Activated T-helper 1 cell treated with anti-CD3 and anti-CD28 coated beads, Interleukin-12 subunit alpha, Interleukin-12 subunit beta, Interleukin-2, Interleukin-4 antibody, amounts not matched to agents 30 ng/mL and 10 ng/mL and 1 ng/mL, durations not matched to agents 14 hours and 24 hours and 36 hours (primary cell): ENCODE results near the gene GPX6. TPM values are rescaled to one million over a fixed set of nuclear protein-coding genes. Genes with fewer than 3 reads are reported as not detected.
"Not testable (repeated sequence)": the region's sequence is repeated elsewhere in the genome, so short reads cannot be mapped to it uniquely, and the experiment has no call there.

Experiments used
- DNase-seq: peaks from one replicate; pipeline ENCODE4 v3.0.0; 2021; ENCODE audit warnings: low spot score
- H3K27ac Mint-ChIP-seq: one replicate; pipeline ENCODE4 v1.8.0; 2021; ENCODE audit warnings: mild to moderate bottlenecking, mixed read lengths
- H3K27me3 Mint-ChIP-seq: one replicate; pipeline ENCODE4 v1.8.0; 2022; ENCODE audit warnings: mild to moderate bottlenecking, moderate library complexity, mixed read lengths; ENCODE audit not compliant: insufficient read depth
- H3K36me3 Mint-ChIP-seq: one replicate; pipeline ENCODE4 v1.8.0; 2021; ENCODE audit warnings: low read depth, mixed read lengths
- H3K4me1 Mint-ChIP-seq: one replicate; pipeline ENCODE4 v1.8.0; 2021; ENCODE audit warnings: low read depth, mixed read lengths
- H3K4me3 Mint-ChIP-seq: one replicate; pipeline ENCODE4 v1.8.0; 2021; ENCODE audit warnings: mild to moderate bottlenecking, moderate library complexity, mixed read lengths
- H3K9me3 Mint-ChIP-seq: one replicate; pipeline ENCODE4 v1.8.0; 2021; ENCODE audit warnings: mixed read lengths
- intact Hi-C: fragments of 100-400 bp; cut with micrococcal nuclease; formaldehyde crosslinking; loops from one replicate; pipeline ENCODE4 v1.15.1; 2024
- total RNA-seq: library from RNA; stranded (reverse); gene quantifications from 2 replicates; pipeline ENCODE4 v1.2.3, GENCODE V29; 2022

The GPX6 gene
- total RNA-seq = not detected in 2 replicates

GRCh38 chr6:28515676-28516075 lies at the start of gene GPX6:
Gene GPX6 (minus strand): TSS chr6:28515793. CDS start chr6:28515743, 50 bp downstream.
- DNase-seq = no peak
- Mint-ChIP-seq H3K4me3 (no peak within 1 kb of the TSS), H3K36me3 (no peaks in the 10 kb centered on the region), H3K27me3 (peaks cover 12% of the 10 kb centered on the region), H3K9me3 (no peaks in the 10 kb centered on the region), H3K4me1 (no peaks in the 10 kb centered on the region), H3K27ac (no peak within 1 kb of the TSS)
- intact Hi-C loops = no loop called here

GRCh38 chr6:28563430-28564095 lies 48.0 kb upstream of the GPX6 start:
- no peaks in the 10 kb centered on the region for H3K9me3 Mint-ChIP-seq
- H3K36me3 Mint-ChIP-seq = no peaks in the 10 kb centered on the region
- no peaks in the 10 kb centered on the region for H3K4me1 Mint-ChIP-seq
- intact Hi-C loops = no loop called here
- H3K4me3 Mint-ChIP-seq = no peak overlapping the region
- DNase-seq = no peak
- no peak overlapping the region for H3K27ac Mint-ChIP-seq
- H3K27me3 Mint-ChIP-seq = peaks cover 33% of the 10 kb centered on the region

GRCh38 chr6:28558629-28559028 lies 43.0 kb upstream of the GPX6 start:
- no peak overlapping the region for H3K27ac Mint-ChIP-seq
- no peak overlapping the region for H3K4me3 Mint-ChIP-seq
- H3K27me3 Mint-ChIP-seq = peaks cover 37% of the 10 kb centered on the region
- DNase-seq = no peak
- H3K9me3 Mint-ChIP-seq = no peaks in the 10 kb centered on the region
- H3K36me3 Mint-ChIP-seq = no peaks in the 10 kb centered on the region
- intact Hi-C loops = no loop called here
- peaks cover 6% of the 10 kb centered on the region for H3K4me1 Mint-ChIP-seq

GRCh38 chr6:28555136-28555535 lies 39.5 kb upstream of the GPX6 start:
- no peak for DNase-seq
- Mint-ChIP-seq H3K4me1 (peaks cover 6% of the 10 kb centered on the region), H3K27ac (no peak overlapping the region), H3K27me3 (peaks cover 41% of the 10 kb centered on the region), H3K9me3 (no peaks in the 10 kb centered on the region), H3K4me3 (no peak overlapping the region), H3K36me3 (no peaks in the 10 kb centered on the region)
- intact Hi-C loops = no loop called here

- intact Hi-C loops = no loop called here
- Mint-ChIP-seq H3K27me3 (peaks cover 38% of the 10 kb centered on the region), H3K27ac (no peak overlapping the region), H3K9me3 (no peaks in the 10 kb centered on the region), H3K4me3 (no peak overlapping the region), H3K4me1 (peaks cover 6% of the 10 kb centered on the region), H3K36me3 (no peaks in the 10 kb centered on the region)
- no peak for DNase-seq
These were observed 38.6 kb upstream of the GPX6 start for GRCh38 chr6:28553986-28554881.

GRCh38 chr6:28553384-28553985 lies 37.9 kb upstream of the GPX6 start:
- intact Hi-C loops = no loop called here
- peaks cover 6% of the 10 kb centered on the region for H3K4me1 Mint-ChIP-seq
- no peaks in the 10 kb centered on the region for H3K9me3 Mint-ChIP-seq
- H3K4me3 Mint-ChIP-seq = no peak overlapping the region
- no peaks in the 10 kb centered on the region for H3K36me3 Mint-ChIP-seq
- H3K27me3 Mint-ChIP-seq = peaks cover 39% of the 10 kb centered on the region
- DNase-seq = no peak
- peak overlapping the region; percentile 2 for H3K27ac Mint-ChIP-seq

GRCh38 chr6:28551891-28552666 lies 36.5 kb upstream of the GPX6 start:
- Mint-ChIP-seq H3K4me1 (peaks cover 6% of the 10 kb centered on the region), H3K36me3 (no peaks in the 10 kb centered on the region), H3K27ac (no peak overlapping the region), H3K4me3 (no peak overlapping the region), H3K27me3 (peaks cover 39% of the 10 kb centered on the region), H3K9me3 (no peaks in the 10 kb centered on the region)
- no peak for DNase-seq
- intact Hi-C loops = no loop called here

- DNase-seq, intact Hi-C loops, H3K27ac Mint-ChIP-seq: not testable (repeated sequence)
These were observed 31.4 kb upstream of the GPX6 start for GRCh38 chr6:28547003-28547402.

GRCh38 chr6:28545955-28546354 lies 30.4 kb upstream of the GPX6 start:
- H3K27me3 Mint-ChIP-seq = peaks cover 34% of the 10 kb centered on the region
- intact Hi-C loops = no loop called here

More at GRCh38 chr6:28547003-28547402, 31.4 kb upstream of the GPX6 start:
- H3K36me3 Mint-ChIP-seq, H3K9me3 Mint-ChIP-seq, H3K4me3 Mint-ChIP-seq: not testable (repeated sequence)
- H3K4me1 Mint-ChIP-seq = peaks cover 28% of the 10 kb centered on the region
- peaks cover 36% of the 10 kb centered on the region for H3K27me3 Mint-ChIP-seq

GRCh38 chr6:28543651-28544610 lies 28.3 kb upstream of the GPX6 start:
- H3K27me3 Mint-ChIP-seq = peaks cover 42% of the 10 kb centered on the region
- peak overlapping the region; percentile 76 for H3K4me3 Mint-ChIP-seq
- peaks cover 28% of the 10 kb centered on the region for H3K4me1 Mint-ChIP-seq
- H3K27ac Mint-ChIP-seq = no peak overlapping the region
- H3K36me3 Mint-ChIP-seq = no peaks in the 10 kb centered on the region
- intact Hi-C loops = loop anchor here (1.0 to 5.0 kb wide), 5 partner anchors 43 to 398 kb away; a partner anchor contains a TSS
- peaks cover 8% of the 10 kb centered on the region for H3K9me3 Mint-ChIP-seq
- no peak for DNase-seq

More at GRCh38 chr6:28545955-28546354, 30.4 kb upstream of the GPX6 start:
- H3K27ac Mint-ChIP-seq = no peak overlapping the region
- peaks cover 28% of the 10 kb centered on the region for H3K4me1 Mint-ChIP-seq
- no peak for DNase-seq
- H3K36me3 Mint-ChIP-seq = no peaks in the 10 kb centered on the region
- peaks cover under 1% of the 10 kb centered on the region for H3K9me3 Mint-ChIP-seq
- no peak overlapping the region for H3K4me3 Mint-ChIP-seq

GRCh38 chr6:28542440-28543296 lies 27.1 kb upstream of the GPX6 start:
- Mint-ChIP-seq H3K27me3 (peaks cover 44% of the 10 kb centered on the region), H3K4me1 (peaks cover 28% of the 10 kb centered on the region), H3K27ac (peak overlapping the region; percentile 44), H3K36me3 (no peaks in the 10 kb centered on the region), H3K4me3 (peak overlapping the region; percentile 77), H3K9me3 (peaks cover 8% of the 10 kb centered on the region)
- DNase-seq = peak; percentile 18
- intact Hi-C loops = loop anchor here (1.0 to 5.0 kb wide), 6 partner anchors 44 to 400 kb away; partner anchors contain the start of gene ZSCAN12
